IPS DF 6.9 (cell line): ENCODE data around the gene TLE3.
"Not testable (repeated sequence)": the region's sequence is repeated elsewhere in the genome, so short reads cannot be mapped to it uniquely, and the experiment has no call there.

Source experiments
- DNase-seq: peaks from one replicate; pipeline ENCODE4 v3.0.0-alpha.2; 2013; ENCODE audit warnings: low read depth, low spot score
- H3K27ac ChIP-seq: one replicate; pipeline ENCODE4 v1.5.1; 2013; ENCODE audit warnings: low read length, control low read depth
- H3K27me3 ChIP-seq: 2 replicates; pipeline ENCODE4 v1.6.1; 2013; ENCODE audit warnings: mild to moderate bottlenecking, low read length; ENCODE audit not compliant: control insufficient read depth, insufficient read depth
- H3K36me3 ChIP-seq: 2 replicates; pipeline ENCODE4 v1.6.1; 2013; ENCODE audit warnings: low read length; ENCODE audit not compliant: control insufficient read depth, insufficient read depth
- H3K4me1 ChIP-seq: 2 replicates; pipeline ENCODE4 v1.6.1; 2013; ENCODE audit warnings: low read length; ENCODE audit not compliant: control insufficient read depth, insufficient read depth
- H3K4me3 ChIP-seq: 2 replicates; pipeline ENCODE4 v1.5.1; 2013; ENCODE audit warnings: mild to moderate bottlenecking, low read length
- H3K9me3 ChIP-seq: 2 replicates; pipeline ENCODE4 v1.6.1; 2013; ENCODE audit warnings: low read length, inconsistent platforms; ENCODE audit not compliant: control insufficient read depth, insufficient read depth
- WGBS: extraction: QIAGEN DNeasy Blood & Tissue Kit; methylation state at CpG from one replicate; pipeline ENCODE4 v1.1.7; 2013; ENCODE audit warnings: mixed read lengths, missing lambda C conversion rate; ENCODE audit not compliant: insufficient read length, insufficient coverage; 5-methylcytosine and 5-hydroxymethylcytosine counted together

TLE3 gene

GRCh38 chr15:70126362-70126761 lies 28.6 kb upstream of the TLE3 start:
- Histone ChIP-seq H3K4me1 (no peaks in the 10 kb centered on the region), H3K36me3 (no peaks in the 10 kb centered on the region), H3K27me3 (no peaks in the 10 kb centered on the region), H3K9me3 (no peaks in the 10 kb centered on the region), H3K4me3 (no peak overlapping the region), H3K27ac (no peak overlapping the region)
- WGBS: no CpG with 5 or more reads among the region's 4 CpGs
- no peak for DNase-seq

GRCh38 chr15:70125605-70126004 lies 27.9 kb upstream of the TLE3 start:
- Histone ChIP-seq H3K27me3 (no peaks in the 10 kb centered on the region), H3K4me3 (no peak overlapping the region), H3K27ac (no peak overlapping the region), H3K9me3 (no peaks in the 10 kb centered on the region), H3K36me3 (no peaks in the 10 kb centered on the region), H3K4me1 (no peaks in the 10 kb centered on the region)
- WGBS: no CpG with 5 or more reads among the region's 5 CpGs
- DNase-seq: no peak

- Histone ChIP-seq H3K27ac (no peak overlapping the region), H3K4me1 (no peaks in the 10 kb centered on the region), H3K36me3 (no peaks in the 10 kb centered on the region), H3K27me3 (no peaks in the 10 kb centered on the region), H3K9me3 (no peaks in the 10 kb centered on the region), H3K4me3 (no peak overlapping the region)
- DNase-seq: no peak
- no CpG with 5 or more reads among the region's 8 CpGs for WGBS
Measured at GRCh38 chr15:70121624-70122302, 24.0 kb upstream of the TLE3 start.

GRCh38 chr15:70120958-70121623 lies 23.4 kb upstream of the TLE3 start:
- Histone ChIP-seq H3K4me3 (no peak overlapping the region), H3K27ac (no peak overlapping the region), H3K36me3 (no peaks in the 10 kb centered on the region), H3K27me3 (no peaks in the 10 kb centered on the region), H3K9me3 (no peaks in the 10 kb centered on the region), H3K4me1 (no peaks in the 10 kb centered on the region)
- no peak for DNase-seq
- no CpG with 5 or more reads among the region's 10 CpGs for WGBS

- no peak for DNase-seq
- WGBS: no CpG with 5 or more reads among the region's 5 CpGs
- no peaks in the 10 kb centered on the region for H3K4me1 ChIP-seq
- H3K4me3 ChIP-seq: no peak overlapping the region
- H3K36me3 ChIP-seq: no peaks in the 10 kb centered on the region
- H3K27ac ChIP-seq: no peak overlapping the region
- H3K27me3 ChIP-seq: no peaks in the 10 kb centered on the region
- H3K9me3 ChIP-seq: no peaks in the 10 kb centered on the region
Measured at GRCh38 chr15:70119911-70120508, 22.3 kb upstream of the TLE3 start.

GRCh38 chr15:70118599-70118998 lies 20.9 kb upstream of the TLE3 start:
- no peak overlapping the region for H3K27ac ChIP-seq
- no peak for DNase-seq
- no peaks in the 10 kb centered on the region for H3K27me3 ChIP-seq
- no CpG with 5 or more reads among the region's 3 CpGs for WGBS
- H3K9me3 ChIP-seq: no peaks in the 10 kb centered on the region
- peaks cover 1% of the 10 kb centered on the region; the same call in 1 of the 2 replicates for H3K4me1 ChIP-seq
- H3K36me3 ChIP-seq: no peaks in the 10 kb centered on the region
- no peak overlapping the region for H3K4me3 ChIP-seq

GRCh38 chr15:70116317-70116716 lies 18.6 kb upstream of the TLE3 start:
- WGBS: no CpG with 5 or more reads among the region's 3 CpGs
- Histone ChIP-seq H3K36me3 (no peaks in the 10 kb centered on the region), H3K4me1 (peaks cover 3% of the 10 kb centered on the region), H3K4me3 (no peak overlapping the region), H3K27ac (no peak overlapping the region), H3K9me3 (no peaks in the 10 kb centered on the region), H3K27me3 (no peaks in the 10 kb centered on the region)
- DNase-seq: no peak

GRCh38 chr15:70114221-70114620 lies 16.5 kb upstream of the TLE3 start:
- Histone ChIP-seq H3K27me3 (no peaks in the 10 kb centered on the region), H3K4me1 (peaks cover 6% of the 10 kb centered on the region), H3K9me3 (no peaks in the 10 kb centered on the region), H3K36me3 (no peaks in the 10 kb centered on the region), H3K4me3 (no peak overlapping the region), H3K27ac (no peak overlapping the region)
- WGBS: no CpG with 5 or more reads among the region's 3 CpGs
- DNase-seq: no peak

- Histone ChIP-seq H3K27ac (no peak overlapping the region), H3K36me3 (no peaks in the 10 kb centered on the region), H3K4me1 (peaks cover 6% of the 10 kb centered on the region), H3K27me3 (no peaks in the 10 kb centered on the region), H3K9me3 (no peaks in the 10 kb centered on the region), H3K4me3 (no peak overlapping the region)
- DNase-seq: no peak
- WGBS: no CpG with 5 or more reads among the region's 7 CpGs
Measured at GRCh38 chr15:70113304-70113700, 15.6 kb upstream of the TLE3 start.

- no CpG with 5 or more reads among the region's 9 CpGs for WGBS
- DNase-seq, H3K4me3 ChIP-seq, H3K4me1 ChIP-seq, H3K27ac ChIP-seq, H3K9me3 ChIP-seq, H3K36me3 ChIP-seq, H3K27me3 ChIP-seq: not testable (repeated sequence)
Measured at GRCh38 chr15:70112572-70113303, 15.0 kb upstream of the TLE3 start.
